HCT116 (cell line): ENCODE measurements around the gene RAD51D. TPM values are rescaled to one million over a fixed set of nuclear protein-coding genes. Genes with fewer than 3 reads are reported as not detected.

ENCODE experiments used
- ATAC-seq: fragments of 200-7000 bp; cut with Tn5 transposase; 2 replicates; pipeline ENCODE4 v1.9.1; 2020; ENCODE audit warnings: mild to moderate bottlenecking, moderate library complexity
- BruUV-seq: library from RNA; stranded (reverse); fragments of 400-500 nt; replicated peaks from 2 replicates; lab custom pipeline; 2021; lab: Mats Ljungman, UMichigan
- CTCF ChIA-PET: fragments of 300-600 bp; sonication (Branson Sonifier 250); formaldehyde crosslinking; loops from one replicate; lab custom pipeline; 2021; ENCODE audit warnings: antibody characterized with exemption; lab: Charles Lee
- POLR2A ChIA-PET: fragments of 300-600, 350-600 bp; sonication (Branson Sonifier 250); formaldehyde crosslinking; loops from one replicate; lab custom pipeline; 2021; ENCODE audit warnings: antibody characterized with exemption; lab: Charles Lee
- RAD21 ChIA-PET, 2 experiments: fragments of 300-600 bp; sonication (Branson Sonifier 250); formaldehyde crosslinking; loops; one replicate each; lab custom pipeline; 2023; ENCODE audit warnings: low total read pairs in 2 of 2; ENCODE audit not compliant: uncharacterized antibody in 2 of 2, unreplicated experiment in 2 of 2, low non-redundant PET in 1 of 2; lab: Charles Lee
- DNase-seq: peaks from one replicate; pipeline ENCODE4 v3.0.0-alpha.2; 2010; ENCODE audit warnings: low read depth, low spot score
- H2AFZ ChIP-seq: fragments of 200-600 bp; shearing (Covaris generic), sonication (generic); 2 replicates; pipeline ENCODE4 v1.6.1; 2017; ENCODE audit warnings: low read depth, mixed run types, mixed read lengths, antibody characterized with exemption, low read length; ENCODE audit not compliant: poor library complexity, severe bottlenecking
- H3K27ac ChIP-seq: 2 replicates; pipeline ENCODE4 v1.5.1; 2012; ENCODE audit warnings: low read depth, low read length
- H3K27me3 ChIP-seq: fragments of 200-600 bp; sonication (generic); 2 replicates; pipeline ENCODE4 v1.6.1; 2016; ENCODE audit warnings: mixed run types, low read length, mixed read lengths; ENCODE audit not compliant: insufficient read depth
- H3K36me3 ChIP-seq, 2 experiments: fragments of 200-500 bp in 1 of 2; fragments of 200-600 bp in 1 of 2; sonication (Bioruptor generic) in 1 of 2; sonication (generic) in 1 of 2; 2 replicates each; pipeline versions ENCODE4 v1.5.1 to v1.6.1; 2014 to 2016; ENCODE audit warnings: low read length in 2 of 2, inconsistent platforms in 1 of 2, mixed read lengths in 1 of 2, mixed run types in 1 of 2; ENCODE audit not compliant: insufficient read depth in 2 of 2, control insufficient read depth in 1 of 2
- H3K4me1 ChIP-seq, 2 experiments: fragments of 200-600 bp in 1 of 2; sonication (generic) in 1 of 2; 2 replicates each; pipeline versions ENCODE4 v1.5.1 to v1.6.1; 2012 to 2017; ENCODE audit warnings: low read length in 2 of 2, inconsistent platforms in 1 of 2, mild to moderate bottlenecking in 1 of 2, mixed read lengths in 1 of 2, mixed run types in 1 of 2, moderate library complexity in 1 of 2; ENCODE audit not compliant: insufficient read depth in 2 of 2, control insufficient read depth in 1 of 2
- H3K4me2 ChIP-seq: fragments of 200-600 bp; sonication (generic); 2 replicates; pipeline ENCODE4 v1.6.1; 2017; ENCODE audit warnings: mixed run types, low read length, mixed read lengths
- H3K4me3 ChIP-seq, 2 experiments: fragments of 200-600 bp in 1 of 2; sonication (generic) in 1 of 2; replicated peaks in 1 of 2; 2 replicates each; pipeline ENCODE4 v1.5.1; 2011 to 2016; ENCODE audit warnings: low read length in 2 of 2, control low read depth in 1 of 2, low read depth in 1 of 2, mild to moderate bottlenecking in 1 of 2, mixed read lengths in 1 of 2, mixed run types in 1 of 2
- H3K79me2 ChIP-seq: fragments of 200-600 bp; sonication (generic); 2 replicates; pipeline ENCODE4 v1.6.1; 2017; ENCODE audit warnings: mild to moderate bottlenecking, mixed run types, low read length, moderate library complexity, mixed read lengths; ENCODE audit not compliant: insufficient read depth
- H3K9ac ChIP-seq: fragments of 200-600 bp; sonication (generic); 2 replicates; pipeline ENCODE4 v1.6.1; 2016; ENCODE audit warnings: low read length, mixed read lengths
- H3K9me2 ChIP-seq: fragments of 200-600 bp; sonication (generic), shearing (Covaris generic); 2 replicates; pipeline ENCODE4 v1.6.1; 2017; ENCODE audit warnings: mixed run types, mild to moderate bottlenecking, moderate library complexity; ENCODE audit not compliant: insufficient read depth
- H3K9me3 ChIP-seq, 2 experiments: fragments of 200-500 bp in 1 of 2; fragments of 200-600 bp in 1 of 2; sonication (Bioruptor generic) in 1 of 2; sonication (generic) in 1 of 2; 2 replicates each; pipeline ENCODE4 v1.6.1; 2014 to 2017; ENCODE audit warnings: low read length in 2 of 2, mixed read lengths in 2 of 2, inconsistent platforms in 1 of 2, low read depth in 1 of 2, mild to moderate bottlenecking in 1 of 2, mixed run types in 1 of 2, moderate library complexity in 1 of 2; ENCODE audit not compliant: control insufficient read depth in 1 of 2, insufficient read depth in 1 of 2
- H4K20me1 ChIP-seq: fragments of 200-600 bp; sonication (generic), shearing (Covaris generic); 2 replicates; pipeline ENCODE4 v1.6.1; 2017; ENCODE audit warnings: mixed run types, mild to moderate bottlenecking, moderate library complexity; ENCODE audit not compliant: insufficient read depth
- ATF3 ChIP-seq: IDR thresholded peaks from 2 replicates; pipeline ENCODE4 v1.6.1; 2012
- EZH2 ChIP-seq: fragments of 200-600 bp; sonication (generic); IDR thresholded peaks from 2 replicates; pipeline ENCODE4 v1.6.1; 2017; ENCODE audit warnings: antibody characterized with exemption, mixed run types
- EZH2phosphoT487 ChIP-seq: fragments of 200-600 bp; IDR thresholded peaks from 2 replicates; pipeline ENCODE4 v1.6.1; 2018; ENCODE audit warnings: antibody characterized with exemption, borderline replicate concordance
- FOSL1 ChIP-seq: IDR thresholded peaks from 2 replicates; pipeline ENCODE4 v1.6.1; 2012; ENCODE audit warnings: low read depth
- POLR2AphosphoS5 ChIP-seq: IDR thresholded peaks from 2 replicates; pipeline ENCODE4 v1.6.1; 2011; ENCODE audit warnings: mild to moderate bottlenecking, low read depth, low read length, moderate library complexity
- REST ChIP-seq: IDR thresholded peaks from 2 replicates; pipeline ENCODE4 v1.6.1; 2012; ENCODE audit warnings: low read depth
- SIN3A ChIP-seq: IDR thresholded peaks from 2 replicates; pipeline ENCODE4 v1.6.1; 2012; ENCODE audit warnings: low read depth
- SRF ChIP-seq: IDR thresholded peaks from 2 replicates; pipeline ENCODE4 v1.6.1; 2012; ENCODE audit warnings: low read depth
- ZFX ChIP-seq: fragments of 450-650 bp; IDR thresholded peaks from 2 replicates; pipeline ENCODE4 v1.6.1; 2017
- ZNF274 ChIP-seq: fragments of 200-500 bp; sonication (Bioruptor generic); IDR thresholded peaks from 2 replicates; pipeline ENCODE4 v1.6.1; 2014; ENCODE audit warnings: mild to moderate bottlenecking, low read depth, low read length, inconsistent platforms
- intact Hi-C: fragments of 100-400 bp; cut with micrococcal nuclease; formaldehyde crosslinking; loops from 2 replicates; pipeline ENCODE4 v1.10.0; 2022
- total RNA-seq: library from RNA; stranded (reverse); gene quantifications from one replicate; pipeline ENCODE4 v1.2.1, GENCODE V29; 2021; ENCODE audit not compliant: unreplicated experiment

The RAD51D gene
- total RNA-seq, 1 experiment from 2014 or later: 12.9 TPM

- H3K4me2 ChIP-seq: no peak overlapping the region
- DNase-seq (no peak), ATAC-seq (no peak)
- POLR2A ChIA-PET: no interaction called here
- no peak overlapping the region for H3K27ac ChIP-seq
- BruUV-seq: no TSS peak
- H3K9me2 ChIP-seq: no peaks in the 10 kb centered on the region
- H3K4me3 ChIP-seq: no peak overlapping the region
- RAD21 ChIA-PET: no interaction called here
- no peaks in the 10 kb centered on the region for H3K27me3 ChIP-seq
- no peaks in the 10 kb centered on the region for H4K20me1 ChIP-seq
- intact Hi-C loops: no loop called here
- no peaks in the 10 kb centered on the region for H3K9me3 ChIP-seq
- H3K79me2 ChIP-seq: no peaks in the 10 kb centered on the region
- TF ChIP-seq ZNF274 (no peak), ATF3 (no peak), POLR2AphosphoS5 (no peak), FOSL1 (no peak), SRF (no peak), SIN3A (no peak), REST (no peak), EZH2 (no peak), ZFX (no peak), EZH2phosphoT487 (no peak)
- H3K4me1 ChIP-seq: peaks cover 10 to 11% of the 10 kb centered on the region in 2 experiments
- H3K36me3 ChIP-seq: peaks cover 11 to 13% of the 10 kb centered on the region in 2 experiments
- CTCF ChIA-PET: no interaction called here
- H2AFZ ChIP-seq: no peak overlapping the region
- H3K9ac ChIP-seq: no peak overlapping the region
Measured at GRCh38 chr17:35099908-35100307, 19.8 kb downstream of the RAD51D start.
